HG02970 (cell line): ENCODE measurements around the gene ADARB1.

ENCODE experiments used
- ATAC-seq: cut with Tn5 transposase; IDR thresholded peaks from one replicate; pipeline ENCODE4 v1.9.1; 2021; ENCODE audit warnings: mild to moderate bottlenecking, moderate library complexity, moderate number of reproducible peaks; ENCODE audit not compliant: unreplicated experiment, low FRiP score

Gene ADARB1

DNA sequence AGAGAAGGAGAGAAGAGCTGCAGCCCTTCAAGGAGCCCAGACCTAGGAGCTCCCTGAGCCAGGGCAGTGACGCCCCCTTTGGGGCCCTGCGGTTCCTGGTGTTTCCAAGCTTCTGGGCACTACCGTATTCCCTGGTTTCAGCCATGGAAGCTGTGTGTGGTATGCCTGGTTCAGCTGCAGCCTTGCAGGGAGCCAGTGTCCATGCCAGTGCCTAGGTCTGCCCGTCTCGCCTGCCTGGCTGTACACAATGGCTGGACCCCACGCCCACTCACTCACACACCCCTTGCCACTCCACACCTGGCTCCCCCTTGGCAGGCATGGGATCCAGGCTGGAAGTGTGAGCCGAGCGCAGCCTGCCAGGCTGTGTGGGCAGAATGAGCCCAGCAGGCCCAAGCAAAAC lies 87.7 kb downstream of the ADARB1 start:
- ATAC-seq = no peak

DNA sequence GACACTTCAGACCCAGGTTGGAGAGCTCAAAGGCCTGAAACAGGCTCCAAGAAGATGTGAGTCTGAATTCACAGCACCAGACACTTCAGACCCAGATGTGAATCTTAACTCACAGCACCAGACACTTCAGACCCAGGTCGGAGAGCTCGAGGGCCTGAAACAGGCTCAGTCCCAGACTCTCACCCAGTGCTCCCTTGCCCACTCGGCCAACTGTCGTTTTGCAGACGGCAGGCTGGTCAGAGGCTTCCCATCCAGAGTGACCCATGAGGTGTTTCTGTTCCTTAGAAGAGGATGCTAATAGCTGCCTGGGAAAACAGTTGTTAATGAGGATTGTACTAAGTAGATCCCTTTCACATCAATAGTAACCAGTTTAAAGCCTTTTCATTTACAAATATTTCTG lies 88.4 kb downstream of the ADARB1 start:
- no peak for ATAC-seq

DNA sequence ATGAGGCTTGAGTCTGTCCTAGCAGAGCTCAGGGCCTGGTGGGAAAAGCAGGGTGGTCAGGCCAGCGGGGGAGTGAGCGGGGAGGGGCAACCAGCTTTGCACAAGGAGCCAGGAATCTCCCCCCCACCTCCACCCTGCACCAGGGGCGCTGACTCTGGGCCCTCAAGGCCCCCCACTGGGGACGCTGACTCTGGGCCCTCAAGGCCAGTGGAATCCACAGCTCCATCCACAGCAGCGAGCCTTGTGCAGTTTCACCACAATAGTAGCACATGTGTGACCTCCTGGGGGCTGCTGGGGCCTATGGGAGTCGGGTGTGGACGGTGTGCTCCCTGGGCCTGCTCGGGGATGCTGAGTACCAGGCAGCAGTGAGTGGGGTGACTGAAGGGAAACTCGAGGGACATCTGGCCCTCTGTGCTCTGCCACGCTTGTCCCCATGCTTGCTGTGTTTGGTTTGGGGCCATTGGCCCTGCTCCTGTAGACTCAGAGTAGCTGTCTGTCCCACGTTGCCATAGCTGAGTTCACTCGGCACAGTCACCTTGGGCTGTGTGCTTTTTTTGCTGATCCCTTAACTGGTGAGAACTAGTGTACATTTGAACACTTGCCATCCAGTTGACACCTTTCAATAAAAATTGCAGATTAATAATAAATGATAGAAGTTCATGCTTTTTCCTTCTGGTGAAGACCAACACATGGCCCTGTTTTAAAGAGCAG lies 89.2 kb downstream of the ADARB1 start:
- ATAC-seq = no peak

DNA sequence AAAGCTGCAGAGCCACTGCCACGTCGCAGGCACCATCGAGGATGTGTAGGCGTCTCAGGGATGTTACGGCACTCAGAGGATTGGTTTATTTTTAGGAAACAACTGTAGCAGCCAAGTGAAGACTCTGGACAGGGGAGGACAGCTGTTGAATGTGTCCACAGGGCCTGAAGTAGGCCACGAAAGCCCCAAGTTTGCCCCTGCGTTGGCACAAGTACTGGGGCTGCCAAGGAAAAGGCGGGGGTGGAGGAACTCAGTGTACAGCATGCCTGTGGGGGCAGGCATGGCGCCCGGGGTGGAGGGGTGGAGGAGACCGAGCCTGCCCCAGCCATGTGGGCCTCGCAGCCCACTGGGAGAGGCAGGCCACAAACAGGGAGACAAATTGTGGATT lies 89.7 kb downstream of the ADARB1 start:
- no peak for ATAC-seq

DNA sequence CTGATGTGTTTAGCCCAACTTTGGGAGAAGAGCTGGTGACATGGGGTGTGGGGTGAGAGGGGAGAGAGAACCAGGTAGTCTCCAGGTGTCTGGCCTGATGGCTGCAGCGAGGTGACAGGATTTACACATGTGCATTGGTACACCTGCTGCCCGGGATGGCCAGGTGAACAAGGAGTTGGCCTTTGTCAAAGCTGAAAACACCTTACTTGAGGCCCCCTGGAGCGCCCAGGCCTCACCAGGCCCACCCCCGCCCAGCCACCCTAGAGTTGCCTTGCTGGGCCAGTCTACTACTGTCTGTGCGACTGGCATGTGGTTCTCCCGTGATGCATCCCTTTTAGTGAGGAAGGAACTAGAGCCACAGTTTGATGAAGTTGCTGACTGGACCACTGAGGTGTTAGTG lies 90.5 kb downstream of the ADARB1 start:
- no peak for ATAC-seq

DNA sequence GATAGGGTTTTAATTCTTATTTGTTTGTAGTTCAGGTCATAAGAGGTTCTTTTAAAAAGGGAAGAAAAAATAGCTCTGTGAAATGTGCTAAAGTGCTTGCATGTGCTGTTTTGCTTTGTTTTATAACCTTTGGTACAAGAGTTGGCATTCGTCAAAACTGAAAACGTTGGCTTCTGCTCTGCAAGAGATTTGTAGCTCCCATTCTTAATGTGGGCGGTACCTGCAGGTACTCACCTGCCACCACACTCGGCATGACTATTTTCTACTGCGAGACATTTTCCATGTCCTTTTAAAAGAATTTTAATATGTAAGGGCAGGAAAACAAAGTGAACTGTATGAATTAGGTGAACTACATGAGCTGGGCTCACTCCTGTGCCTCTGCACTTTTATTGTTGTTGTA lies 92.6 kb downstream of the ADARB1 start:
- no peak for ATAC-seq

DNA sequence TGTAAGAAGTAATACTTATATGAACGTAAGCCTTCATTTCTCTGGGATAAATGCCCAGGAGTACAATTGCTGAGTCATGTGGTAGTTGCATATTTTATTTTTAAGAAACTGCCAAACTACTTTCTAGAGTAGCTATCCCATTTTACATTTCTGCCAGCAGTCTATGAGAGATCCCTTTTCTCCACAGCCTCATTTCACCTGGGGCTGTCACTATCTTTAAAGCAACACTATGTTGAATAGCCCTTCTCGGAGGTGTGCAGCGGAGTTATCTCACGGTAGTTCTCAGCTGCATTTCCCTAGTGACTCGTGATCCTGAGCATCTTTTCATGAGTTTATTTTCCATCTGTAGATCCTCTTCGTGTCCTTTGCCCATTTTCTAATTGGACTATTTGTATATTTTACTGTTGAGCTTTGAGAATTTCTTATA lies 93.4 kb downstream of the ADARB1 start:
- no peak for ATAC-seq

DNA sequence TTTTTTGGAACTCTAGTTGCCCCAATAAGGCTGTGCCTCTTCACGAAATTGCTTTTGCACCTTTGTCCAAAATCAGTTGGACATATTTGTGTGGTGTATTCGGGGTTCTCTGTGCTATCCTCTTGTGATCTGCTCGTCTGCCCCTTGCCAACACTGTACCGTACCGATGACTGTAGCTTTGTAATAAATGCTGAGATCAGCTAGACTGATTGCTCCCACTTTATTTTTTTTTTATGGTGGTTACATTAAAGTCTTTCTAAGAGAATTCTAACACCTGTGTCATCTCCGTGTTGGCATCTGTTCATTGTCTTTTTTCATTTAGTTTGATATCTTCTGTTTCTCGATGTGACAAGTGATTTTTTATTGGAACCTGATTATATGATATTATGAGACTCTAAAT lies 94.1 kb downstream of the ADARB1 start:
- no peak for ATAC-seq

DNA sequence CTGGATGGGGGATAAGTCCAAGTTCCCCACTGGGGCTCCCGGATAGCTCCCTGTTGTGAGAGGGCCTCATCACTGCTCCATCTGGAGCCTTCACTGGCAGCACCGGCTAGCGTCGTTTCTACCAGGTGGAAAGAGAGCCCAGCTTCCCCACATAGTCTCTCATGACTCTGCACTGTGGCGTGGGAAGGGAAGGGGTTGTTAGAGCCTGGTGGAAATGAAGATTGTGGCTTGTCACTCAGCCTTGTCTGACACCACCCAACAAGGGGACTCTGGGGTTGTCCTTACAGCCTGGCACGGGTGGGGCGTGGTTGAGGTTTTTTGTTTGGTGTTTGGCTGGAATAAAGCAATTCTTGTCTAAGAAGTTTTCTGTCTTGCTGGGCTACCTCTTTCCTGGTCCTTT lies 94.6 kb downstream of the ADARB1 start:
- no peak for ATAC-seq

DNA sequence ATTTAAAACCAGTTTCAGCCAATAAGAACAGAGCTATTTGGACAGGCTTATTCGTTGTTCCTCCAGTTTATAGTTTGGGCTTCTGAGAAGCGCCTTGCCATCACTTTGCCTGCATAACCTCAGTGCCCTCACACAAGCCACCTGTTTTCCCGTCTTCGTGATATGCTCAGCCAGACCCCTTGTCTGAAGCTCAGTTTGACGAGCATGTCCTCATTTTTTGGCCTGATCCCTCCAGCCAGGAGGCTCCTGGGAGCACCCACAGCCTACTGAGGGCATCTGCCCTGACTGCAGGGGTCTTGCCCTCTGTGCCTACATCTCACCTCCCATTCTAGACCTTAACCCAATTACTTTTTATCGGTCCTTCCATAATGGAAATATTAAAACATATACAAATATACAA lies 95.3 kb downstream of the ADARB1 start:
- no peak for ATAC-seq

DNA sequence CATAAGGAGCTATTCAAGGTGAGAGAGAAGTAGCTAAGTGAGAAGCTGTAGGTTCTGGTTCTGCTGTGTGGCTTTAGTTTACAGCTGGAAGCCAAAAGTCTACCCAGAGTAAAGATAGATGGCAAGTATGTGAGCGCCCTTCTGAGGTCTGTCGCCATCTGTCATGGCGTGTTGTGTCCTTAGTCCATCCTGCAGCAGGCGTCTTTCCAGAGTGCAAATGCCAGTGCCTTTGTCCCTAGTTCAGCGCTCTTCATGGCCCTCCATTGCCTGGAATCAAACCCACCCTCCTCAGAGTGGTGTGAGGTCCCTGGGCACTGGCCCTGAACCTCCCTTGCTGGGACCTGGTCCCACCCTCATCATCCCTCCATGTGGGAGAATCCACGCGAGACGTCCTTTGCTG lies 96.6 kb downstream of the ADARB1 start:
- ATAC-seq = no peak

DNA sequence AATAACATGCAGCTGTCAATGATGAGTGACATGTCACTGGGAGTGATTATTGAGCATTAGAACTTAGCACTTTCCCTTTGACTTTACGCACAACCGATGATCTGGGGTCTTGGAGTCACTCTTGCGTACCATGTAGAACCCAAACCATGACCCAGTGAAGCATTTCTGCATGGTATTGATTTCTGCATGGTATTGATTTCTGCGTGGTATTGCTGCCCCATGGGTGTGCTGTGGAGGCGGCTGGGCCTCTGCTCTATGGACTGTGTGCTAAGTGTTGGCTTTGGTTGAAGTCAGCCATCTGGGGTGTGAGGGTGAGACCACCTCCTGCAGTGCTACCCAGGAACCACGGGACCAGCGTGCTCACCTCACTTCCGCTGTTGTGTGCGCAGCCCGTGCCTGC lies 98.0 kb downstream of the ADARB1 start:
- ATAC-seq = no peak

DNA sequence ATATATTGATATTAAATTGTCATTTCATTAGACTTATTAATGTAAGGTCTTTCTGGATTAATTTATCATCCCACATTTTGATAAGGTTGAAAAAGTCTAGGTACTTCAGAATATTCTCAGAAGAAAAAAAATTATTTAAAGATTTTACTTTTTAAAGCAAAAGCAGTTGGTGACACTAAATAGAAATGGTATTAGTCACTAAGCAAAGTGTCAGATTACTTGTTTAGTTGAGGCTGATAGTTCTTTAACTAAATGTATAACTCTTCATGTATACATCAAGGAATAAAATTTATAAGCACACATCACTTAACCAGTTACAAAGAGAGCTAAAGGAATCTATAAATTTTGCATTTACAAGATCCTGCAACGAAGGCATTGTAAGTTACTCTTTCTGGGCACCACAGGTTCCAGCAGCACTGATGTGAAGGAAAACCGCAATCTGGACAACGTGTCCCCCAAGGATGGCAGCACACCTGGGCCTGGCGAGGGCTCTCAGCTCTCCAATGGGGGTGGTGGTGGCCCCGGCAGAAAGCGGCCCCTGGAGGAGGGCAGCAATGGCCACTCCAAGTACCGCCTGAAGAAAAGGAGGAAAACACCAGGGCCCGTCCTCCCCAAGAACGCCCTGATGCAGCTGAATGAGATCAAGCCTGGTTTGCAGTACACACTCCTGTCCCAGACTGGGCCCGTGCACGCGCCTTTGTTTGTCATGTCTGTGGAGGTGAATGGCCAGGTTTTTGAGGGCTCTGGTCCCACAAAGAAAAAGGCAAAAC lies 101.1 kb downstream of the ADARB1 start:
- no peak for ATAC-seq

DNA sequence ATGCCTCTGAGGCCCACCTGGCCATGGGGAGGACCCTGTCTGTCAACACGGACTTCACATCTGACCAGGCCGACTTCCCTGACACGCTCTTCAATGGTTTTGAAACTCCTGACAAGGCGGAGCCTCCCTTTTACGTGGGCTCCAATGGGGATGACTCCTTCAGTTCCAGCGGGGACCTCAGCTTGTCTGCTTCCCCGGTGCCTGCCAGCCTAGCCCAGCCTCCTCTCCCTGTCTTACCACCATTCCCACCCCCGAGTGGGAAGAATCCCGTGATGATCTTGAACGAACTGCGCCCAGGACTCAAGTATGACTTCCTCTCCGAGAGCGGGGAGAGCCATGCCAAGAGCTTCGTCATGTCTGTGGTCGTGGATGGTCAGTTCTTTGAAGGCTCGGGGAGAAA lies 101.8 kb downstream of the ADARB1 start:
- ATAC-seq = no peak

DNA sequence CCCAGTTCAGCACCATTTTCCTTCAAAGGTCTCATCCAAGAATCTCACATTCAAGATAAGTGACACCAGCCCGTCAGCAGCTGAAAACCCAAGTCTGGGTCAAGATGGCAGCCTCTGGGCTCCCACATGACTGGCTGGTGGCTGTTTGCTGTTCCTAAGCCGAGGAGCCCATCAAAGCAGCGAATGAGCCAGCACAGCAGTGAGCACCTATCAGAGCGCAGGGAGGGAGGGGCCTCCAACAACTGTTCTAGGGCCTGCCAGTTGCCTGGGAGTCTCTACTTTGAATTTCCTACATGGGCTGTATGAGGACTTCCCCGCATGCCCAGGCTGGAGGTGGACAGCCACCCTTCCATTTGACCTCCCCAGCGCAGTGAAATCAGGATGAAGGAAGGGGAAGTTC lies 102.7 kb downstream of the ADARB1 start:
- no peak for ATAC-seq

DNA sequence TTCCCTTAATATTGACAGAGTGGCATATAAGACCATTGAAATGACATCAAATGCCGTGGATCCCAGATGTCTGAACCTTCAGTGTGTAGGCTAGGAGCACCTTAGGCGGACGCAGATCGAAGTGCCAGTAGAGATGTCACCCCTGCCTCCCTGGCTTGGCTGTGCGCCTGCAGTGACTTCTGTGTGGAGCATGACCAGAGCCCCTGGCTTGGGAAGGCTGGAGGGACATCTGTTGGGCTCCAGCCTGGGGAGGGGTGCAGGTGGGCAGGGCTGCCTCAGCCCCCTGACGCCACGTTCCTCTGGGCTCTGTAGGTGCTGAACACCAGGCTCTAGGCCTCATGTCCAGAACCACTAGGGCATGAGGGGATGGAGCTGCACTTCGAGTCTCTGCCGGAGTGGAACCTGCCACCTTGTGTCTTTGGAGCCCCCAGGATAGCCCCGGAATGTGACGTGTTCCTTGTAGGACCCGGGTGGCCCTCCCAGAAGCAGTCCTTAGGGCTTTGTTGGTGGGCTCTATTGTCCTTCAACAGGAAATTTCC lies 103.8 kb downstream of the ADARB1 start:
- no peak for ATAC-seq

DNA sequence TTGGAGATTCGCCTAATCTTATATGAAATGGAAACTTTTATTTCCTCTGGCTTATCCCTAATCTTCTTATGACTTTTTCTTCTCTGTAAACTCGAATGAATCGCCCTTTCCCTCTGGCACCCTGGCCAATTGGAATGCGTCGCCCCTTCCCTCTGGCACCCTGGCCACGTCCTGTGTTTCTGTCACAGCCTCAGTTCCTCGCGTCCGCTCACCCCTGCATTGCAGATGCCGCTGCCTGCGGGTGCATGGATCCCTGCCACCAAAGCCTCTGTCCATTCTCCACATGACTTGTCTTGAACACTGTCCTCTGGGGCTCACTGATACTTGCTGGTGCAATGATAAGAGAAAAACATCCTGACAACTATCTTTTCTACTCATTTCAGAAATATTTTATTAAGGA lies 104.6 kb downstream of the ADARB1 start:
- ATAC-seq = no peak

DNA sequence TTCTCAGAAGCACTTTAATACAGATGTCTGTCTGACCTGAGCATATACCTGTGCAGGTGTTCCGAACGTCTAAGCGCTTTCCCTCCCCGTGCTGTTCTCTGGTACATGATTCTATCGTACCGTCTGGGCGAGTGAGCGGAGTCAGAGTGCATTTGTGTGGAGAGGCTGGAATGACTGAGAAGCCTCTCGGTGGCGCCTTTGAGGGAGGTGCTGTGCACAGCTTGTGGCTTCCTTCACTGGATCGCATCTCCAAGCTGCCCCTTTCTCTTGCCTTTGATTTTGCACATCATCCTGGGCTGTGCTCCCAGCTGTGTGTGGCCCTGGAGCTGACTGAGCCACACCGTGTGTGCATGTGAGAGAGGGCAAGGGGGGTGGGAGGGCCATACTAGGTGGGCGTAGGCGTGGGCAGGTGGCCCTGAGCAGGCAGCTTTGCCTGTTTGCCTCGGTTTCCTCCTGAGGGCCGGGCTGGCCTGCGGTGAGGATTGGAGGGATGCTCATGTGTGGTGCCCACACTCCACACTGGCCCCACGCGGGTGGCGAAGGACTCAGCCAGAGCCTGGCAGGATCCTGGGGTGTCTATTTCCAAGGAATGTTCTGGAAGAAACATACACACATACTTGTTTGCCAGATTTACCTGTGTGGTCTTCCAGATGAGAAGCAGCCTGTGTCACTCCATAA lies 105.3 kb downstream of the ADARB1 start:
- no peak for ATAC-seq

DNA sequence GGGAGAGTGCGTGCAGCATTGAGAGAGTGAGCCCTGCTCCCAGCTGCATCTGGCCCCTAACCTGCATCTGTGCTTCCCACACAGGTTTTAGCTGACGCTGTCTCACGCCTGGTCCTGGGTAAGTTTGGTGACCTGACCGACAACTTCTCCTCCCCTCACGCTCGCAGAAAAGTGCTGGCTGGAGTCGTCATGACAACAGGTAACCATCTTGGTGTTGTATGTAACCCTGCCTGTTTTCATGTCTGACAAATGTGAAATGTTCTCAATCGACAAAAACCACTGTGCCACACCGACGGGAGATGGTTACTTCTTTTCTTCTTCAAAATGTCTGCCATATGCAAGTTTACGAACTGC lies 105.8 kb downstream of the ADARB1 start:
- ATAC-seq = no peak

DNA sequence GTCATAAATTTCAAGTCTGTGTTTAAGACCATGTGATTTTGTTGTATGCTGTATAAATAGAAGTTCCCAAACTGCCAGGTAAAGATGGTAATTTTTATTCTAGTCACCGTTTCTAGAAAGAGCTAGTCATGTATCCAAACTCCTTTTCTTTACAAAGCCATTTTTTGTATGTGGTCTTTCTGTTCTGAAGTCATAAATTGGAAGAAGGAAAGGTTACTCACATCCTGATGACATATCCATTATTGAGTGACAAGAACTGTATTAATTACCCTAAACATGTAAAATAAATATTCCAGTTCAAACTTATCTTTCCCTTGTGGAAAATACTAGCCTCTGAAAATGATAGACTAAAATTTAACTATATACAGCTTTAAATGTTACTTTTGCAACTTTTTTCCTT lies 108.6 kb downstream of the ADARB1 start:
- ATAC-seq = no peak

DNA sequence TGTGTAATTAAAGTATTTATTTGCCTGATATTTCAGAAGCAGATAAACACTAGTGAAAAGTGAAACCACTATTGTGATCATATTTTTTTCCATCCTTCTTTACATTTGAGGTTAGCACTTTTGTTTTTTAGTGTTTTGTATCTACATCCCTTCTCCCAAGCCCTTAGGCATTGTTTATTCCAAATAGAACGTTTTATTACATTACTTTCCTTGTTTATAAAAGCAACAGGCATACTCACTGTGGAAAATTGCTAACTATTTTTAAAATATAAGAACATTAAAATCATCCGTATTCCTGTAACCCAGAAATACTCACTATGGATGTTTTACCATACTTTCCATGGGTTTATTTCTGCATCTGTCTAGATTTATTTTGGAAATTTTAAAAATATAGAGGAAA lies 109.5 kb downstream of the ADARB1 start:
- ATAC-seq = no peak

DNA sequence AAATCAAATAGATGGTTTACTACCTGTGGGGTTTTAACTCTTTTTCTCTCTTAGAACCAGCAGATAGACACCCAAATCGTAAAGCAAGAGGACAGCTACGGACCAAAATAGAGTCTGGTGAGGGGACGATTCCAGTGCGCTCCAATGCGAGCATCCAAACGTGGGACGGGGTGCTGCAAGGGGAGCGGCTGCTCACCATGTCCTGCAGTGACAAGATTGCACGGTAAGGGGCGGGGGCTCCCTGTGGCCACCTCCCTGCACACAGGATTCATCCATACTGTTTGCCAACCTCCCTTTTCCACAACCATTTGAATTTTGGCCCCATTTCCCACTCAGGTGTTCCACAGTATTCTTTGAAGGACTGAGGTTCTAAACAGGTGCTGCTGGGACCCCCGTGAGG lies 110.5 kb downstream of the ADARB1 start:
- ATAC-seq = no peak
